ACC112 (cell line): Measurements from ENCODE around the gene MGAT5B.

Experiments
- H2AFZ ChIP-seq: fragments of 200-600 bp; sonication (generic); one replicate; pipeline ENCODE4 v1.6.0; 2017; ENCODE audit warnings: antibody characterized with exemption, low read length; ENCODE audit not compliant: unreplicated experiment
- H3K27ac ChIP-seq: fragments of 200-600 bp; sonication (generic); 2 replicates; pipeline ENCODE4 v1.5.1; 2014; ENCODE audit warnings: low read depth, mild to moderate bottlenecking, antibody characterized with exemption, low read length, moderate library complexity
- H3K27me3 ChIP-seq: fragments of 200-600 bp; sonication (generic); 2 replicates; pipeline ENCODE4 v1.6.1; 2014; ENCODE audit warnings: mild to moderate bottlenecking, antibody characterized with exemption, low read length, moderate library complexity, mixed read lengths; ENCODE audit not compliant: insufficient read depth
- H3K36me3 ChIP-seq: fragments of 200-600 bp; sonication (generic); 2 replicates; pipeline ENCODE4 v1.6.1; 2016; ENCODE audit warnings: mild to moderate bottlenecking, antibody characterized with exemption, low read length, moderate library complexity, mixed read lengths; ENCODE audit not compliant: insufficient read depth
- H3K4me1 ChIP-seq: fragments of 200-600 bp; sonication (generic); one replicate; pipeline ENCODE4 v1.6.1; 2016; ENCODE audit warnings: low read length, mixed read lengths; ENCODE audit not compliant: insufficient read depth, unreplicated experiment, control insufficient read depth
- H3K4me3 ChIP-seq: fragments of 200-600 bp; sonication (generic); 2 replicates; pipeline ENCODE4 v1.5.1; 2014; ENCODE audit warnings: mild to moderate bottlenecking, low read depth, low read length
- H3K79me2 ChIP-seq: fragments of 200-600 bp; sonication (generic); one replicate; pipeline ENCODE4 v1.6.0; 2016; ENCODE audit warnings: low read length; ENCODE audit not compliant: control insufficient read depth, unreplicated experiment, insufficient read depth

Gene MGAT5B, protein sequence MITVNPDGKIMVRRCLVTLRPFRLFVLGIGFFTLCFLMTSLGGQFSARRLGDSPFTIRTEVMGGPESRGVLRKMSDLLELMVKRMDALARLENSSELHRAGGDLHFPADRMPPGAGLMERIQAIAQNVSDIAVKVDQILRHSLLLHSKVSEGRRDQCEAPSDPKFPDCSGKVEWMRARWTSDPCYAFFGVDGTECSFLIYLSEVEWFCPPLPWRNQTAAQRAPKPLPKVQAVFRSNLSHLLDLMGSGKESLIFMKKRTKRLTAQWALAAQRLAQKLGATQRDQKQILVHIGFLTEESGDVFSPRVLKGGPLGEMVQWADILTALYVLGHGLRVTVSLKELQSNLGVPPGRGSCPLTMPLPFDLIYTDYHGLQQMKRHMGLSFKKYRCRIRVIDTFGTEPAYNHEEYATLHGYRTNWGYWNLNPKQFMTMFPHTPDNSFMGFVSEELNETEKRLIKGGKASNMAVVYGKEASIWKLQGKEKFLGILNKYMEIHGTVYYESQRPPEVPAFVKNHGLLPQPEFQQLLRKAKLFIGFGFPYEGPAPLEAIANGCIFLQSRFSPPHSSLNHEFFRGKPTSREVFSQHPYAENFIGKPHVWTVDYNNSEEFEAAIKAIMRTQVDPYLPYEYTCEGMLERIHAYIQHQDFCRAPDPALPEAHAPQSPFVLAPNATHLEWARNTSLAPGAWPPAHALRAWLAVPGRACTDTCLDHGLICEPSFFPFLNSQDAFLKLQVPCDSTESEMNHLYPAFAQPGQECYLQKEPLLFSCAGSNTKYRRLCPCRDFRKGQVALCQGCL

DNA sequence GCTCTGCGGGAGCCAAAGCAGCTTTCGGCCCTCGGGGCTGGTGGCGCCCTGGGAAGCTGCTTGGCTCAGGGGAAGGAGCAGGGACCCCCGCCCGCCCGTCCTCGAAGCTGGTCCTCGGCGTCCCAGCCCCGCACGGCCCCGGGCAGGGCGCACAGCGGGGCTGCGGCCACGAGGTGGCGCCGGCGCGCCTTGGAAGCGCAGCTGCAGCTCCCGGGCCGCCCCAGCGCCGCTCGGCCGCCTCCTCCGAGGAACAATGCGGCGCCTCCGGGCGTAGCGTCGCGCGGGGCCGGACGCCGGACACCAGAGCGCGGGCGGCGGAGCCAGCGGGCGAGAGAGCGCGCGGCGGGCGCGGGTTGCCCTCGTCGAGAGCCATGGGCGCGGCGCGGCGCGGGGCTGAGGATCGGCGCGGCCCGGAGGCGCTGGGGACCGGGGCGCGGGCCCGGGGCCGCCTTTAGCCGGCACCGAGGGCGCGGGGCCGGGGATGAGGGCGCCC lies at the start of gene MGAT5B:
TSS of gene MGAT5B (plus strand) at position 229 of the 493 bp plus-strand sequence. CDS start 626 bp downstream, outside the sequence.
- Histone ChIP-seq H3K36me3 (no peaks in the 10 kb centered on the region), H3K4me1 (peaks cover 27% of the 10 kb centered on the region), H2AFZ (peak within 1 kb of the TSS; percentile 74), H3K27me3 (peaks cover 22% of the 10 kb centered on the region), H3K4me3 (peak within 1 kb of the TSS; percentile 64), H3K27ac (no peak within 1 kb of the TSS), H3K79me2 (no peaks in the 10 kb centered on the region)

DNA sequence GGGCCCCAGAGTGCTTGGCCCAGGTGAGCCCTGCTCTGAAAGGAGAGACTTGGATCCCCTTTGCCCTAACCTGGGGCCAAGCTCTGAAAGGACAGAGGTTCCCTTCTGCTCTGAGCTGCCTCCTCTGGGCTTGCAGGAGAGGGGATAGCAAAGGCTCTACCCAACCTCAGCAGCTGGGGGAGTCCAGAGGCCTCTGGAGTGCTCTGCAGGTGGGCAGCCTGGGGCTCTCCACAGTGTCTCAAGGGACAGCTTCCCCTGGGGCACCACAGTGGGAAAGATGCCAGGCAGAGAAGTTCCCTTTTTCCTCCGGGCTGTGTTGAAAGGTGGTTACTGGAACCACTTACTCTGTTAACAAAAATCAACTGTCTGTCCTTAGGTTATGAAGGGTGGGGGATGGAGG lies 48.2 kb upstream of the MGAT5B start:
- Histone ChIP-seq H3K79me2 (no peaks in the 10 kb centered on the region), H2AFZ (no peak overlapping the region), H3K4me1 (no peaks in the 10 kb centered on the region), H3K27ac (no peak overlapping the region), H3K4me3 (no peak overlapping the region), H3K36me3 (no peaks in the 10 kb centered on the region), H3K27me3 (peaks cover 17% of the 10 kb centered on the region)

DNA sequence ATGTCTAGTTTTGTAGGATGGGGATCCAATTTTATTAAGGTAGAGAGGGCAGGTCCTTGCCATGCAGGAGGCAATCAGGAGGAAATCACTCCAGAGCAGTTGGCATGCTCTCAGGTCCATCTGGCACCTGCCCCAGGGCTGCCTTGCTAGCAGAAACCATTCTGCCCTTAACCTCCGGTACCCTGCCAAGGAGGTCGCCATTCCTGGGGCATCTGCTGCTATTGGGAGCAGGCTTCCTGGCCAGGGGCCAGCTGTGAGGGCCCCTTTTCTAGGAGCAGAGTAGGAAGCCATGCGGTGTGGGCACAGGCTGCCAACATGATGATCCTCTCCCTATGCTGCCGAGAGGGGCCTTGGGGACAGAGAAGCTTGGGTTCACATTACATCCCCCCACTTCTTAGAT lies 47.6 kb upstream of the MGAT5B start:
- Histone ChIP-seq H2AFZ (no peak overlapping the region), H3K27ac (no peak overlapping the region), H3K79me2 (no peaks in the 10 kb centered on the region), H3K4me1 (no peaks in the 10 kb centered on the region), H3K4me3 (no peak overlapping the region), H3K36me3 (no peaks in the 10 kb centered on the region), H3K27me3 (peaks cover 17% of the 10 kb centered on the region)

DNA sequence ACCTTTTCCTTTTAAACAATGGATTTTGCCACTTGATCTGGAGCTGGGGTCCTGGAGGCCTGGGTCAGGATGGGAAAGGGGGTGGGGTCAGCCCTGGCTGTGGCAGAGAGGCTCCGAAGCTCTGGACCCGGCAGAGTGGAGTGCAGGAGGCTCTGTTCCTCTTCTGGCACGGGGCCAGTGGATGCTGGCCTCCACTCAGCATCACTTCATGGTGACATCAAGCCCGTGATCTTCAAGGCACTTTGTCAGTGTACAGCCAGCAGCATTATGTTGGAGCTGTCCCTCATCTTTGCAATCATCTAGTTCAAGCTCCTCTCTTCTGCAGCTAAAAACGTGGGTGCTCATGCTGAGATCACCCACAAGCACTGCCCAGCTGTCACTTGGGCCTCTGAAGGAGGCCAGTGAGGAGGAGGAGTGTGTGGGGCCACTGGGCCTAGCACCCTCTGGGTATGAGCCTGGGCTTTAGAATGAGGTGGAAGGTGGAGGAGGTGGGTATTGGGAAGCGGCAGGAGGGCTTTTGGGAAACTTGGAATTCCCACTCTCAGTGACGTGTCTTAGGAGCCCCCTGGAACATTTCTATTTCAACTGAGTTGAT lies 45.9 kb upstream of the MGAT5B start:
- Histone ChIP-seq H3K4me3 (no peak overlapping the region), H2AFZ (no peak overlapping the region), H3K4me1 (no peaks in the 10 kb centered on the region), H3K27ac (no peak overlapping the region), H3K27me3 (peaks cover 17% of the 10 kb centered on the region), H3K79me2 (no peaks in the 10 kb centered on the region), H3K36me3 (no peaks in the 10 kb centered on the region)

DNA sequence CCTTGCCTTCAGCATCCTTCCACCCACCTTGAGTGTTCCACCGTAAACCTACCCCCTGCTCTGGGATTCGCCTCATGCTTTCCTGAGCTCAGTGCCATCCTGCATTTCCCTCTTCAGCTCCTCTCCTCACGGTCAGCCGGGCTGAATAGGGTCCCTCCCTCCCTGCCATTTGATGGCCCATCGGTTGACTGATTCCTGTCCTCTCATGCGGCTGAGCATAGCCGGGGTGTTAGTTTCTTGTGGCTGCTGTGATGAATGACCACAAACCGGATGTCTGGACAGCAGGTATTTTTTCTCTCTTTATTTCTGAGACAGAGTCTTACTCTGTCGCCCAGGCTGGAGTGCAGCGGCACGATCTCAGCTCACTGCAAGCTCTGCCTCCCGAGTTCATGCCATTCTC lies 44.1 kb upstream of the MGAT5B start:
- no peaks in the 10 kb centered on the region for H3K36me3 ChIP-seq
- no peak overlapping the region for H3K27ac ChIP-seq
- H3K27me3 ChIP-seq: peaks cover 11% of the 10 kb centered on the region
- no peaks in the 10 kb centered on the region for H3K4me1 ChIP-seq
- no peak overlapping the region for H2AFZ ChIP-seq
- no peak overlapping the region for H3K4me3 ChIP-seq
- no peaks in the 10 kb centered on the region for H3K79me2 ChIP-seq

DNA sequence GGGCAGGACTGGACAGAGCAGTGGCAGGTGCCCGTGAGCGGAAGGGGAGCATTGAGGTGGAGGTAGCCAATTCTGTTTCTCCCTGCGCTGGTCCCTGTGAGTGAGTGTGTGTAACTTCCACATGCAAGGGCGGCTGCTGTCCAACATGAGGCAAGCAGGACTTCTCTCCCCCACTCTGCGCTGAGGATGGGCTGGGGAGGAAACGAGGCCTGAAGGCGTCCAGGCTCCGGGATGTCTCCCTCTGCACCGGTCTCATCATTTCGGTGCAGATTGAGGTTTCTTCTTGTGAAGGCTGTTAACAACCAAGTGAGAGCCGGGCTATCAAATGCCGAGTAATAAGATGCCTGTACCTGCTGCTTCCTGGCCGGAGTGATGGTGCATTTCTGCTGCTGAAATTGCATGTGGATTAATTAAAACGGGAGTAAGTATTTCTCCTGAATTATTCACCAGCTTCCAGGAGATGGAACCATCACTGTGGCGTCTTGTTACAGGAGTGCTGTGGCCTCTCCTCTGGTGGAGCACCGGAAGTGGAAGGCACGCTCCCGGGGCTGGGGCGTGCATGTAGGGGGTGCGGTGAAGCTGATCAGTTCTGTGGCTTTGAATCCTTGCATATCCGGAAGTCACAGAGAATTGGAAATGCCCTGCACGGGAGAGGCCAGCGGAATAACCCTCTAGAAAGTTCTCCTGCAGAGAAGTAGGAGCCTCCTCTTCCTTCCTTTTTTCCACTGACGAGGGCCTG lies 41.7 kb upstream of the MGAT5B start:
- no peaks in the 10 kb centered on the region for H3K4me1 ChIP-seq

DNA sequence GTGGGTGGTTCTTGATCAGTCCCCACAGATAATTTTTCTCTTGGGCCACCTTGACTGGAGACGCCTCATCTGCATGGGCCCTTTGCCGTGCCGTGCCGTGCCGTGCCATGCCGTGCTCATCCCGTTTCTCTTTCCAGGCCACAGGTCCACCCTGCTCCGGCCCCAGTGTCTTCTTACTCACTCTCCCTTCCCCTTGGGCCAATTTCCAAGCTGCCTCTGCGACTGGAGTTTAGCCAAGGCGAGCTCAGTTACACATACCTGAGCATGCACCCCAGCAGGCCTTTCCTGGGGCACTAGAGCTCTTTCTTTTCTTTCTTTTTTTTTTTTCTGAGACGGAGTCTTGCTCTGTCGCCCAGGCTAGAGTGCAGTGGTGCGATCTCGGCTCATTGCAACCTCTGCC lies 40.5 kb upstream of the MGAT5B start:
- H3K36me3 ChIP-seq: no peaks in the 10 kb centered on the region
- H3K4me3 ChIP-seq: no peak overlapping the region
- H3K27me3 ChIP-seq: peaks cover 5% of the 10 kb centered on the region
- no peaks in the 10 kb centered on the region for H3K79me2 ChIP-seq
- no peak overlapping the region for H2AFZ ChIP-seq
- H3K4me1 ChIP-seq: no peaks in the 10 kb centered on the region
- H3K27ac ChIP-seq: no peak overlapping the region

More for the DNA sequence above, 41.7 kb upstream of the MGAT5B start:
- Histone ChIP-seq H3K27ac (no peak overlapping the region), H3K27me3 (peaks cover 5% of the 10 kb centered on the region), H2AFZ (no peak overlapping the region), H3K79me2 (no peaks in the 10 kb centered on the region), H3K36me3 (no peaks in the 10 kb centered on the region), H3K4me3 (no peak overlapping the region)

DNA sequence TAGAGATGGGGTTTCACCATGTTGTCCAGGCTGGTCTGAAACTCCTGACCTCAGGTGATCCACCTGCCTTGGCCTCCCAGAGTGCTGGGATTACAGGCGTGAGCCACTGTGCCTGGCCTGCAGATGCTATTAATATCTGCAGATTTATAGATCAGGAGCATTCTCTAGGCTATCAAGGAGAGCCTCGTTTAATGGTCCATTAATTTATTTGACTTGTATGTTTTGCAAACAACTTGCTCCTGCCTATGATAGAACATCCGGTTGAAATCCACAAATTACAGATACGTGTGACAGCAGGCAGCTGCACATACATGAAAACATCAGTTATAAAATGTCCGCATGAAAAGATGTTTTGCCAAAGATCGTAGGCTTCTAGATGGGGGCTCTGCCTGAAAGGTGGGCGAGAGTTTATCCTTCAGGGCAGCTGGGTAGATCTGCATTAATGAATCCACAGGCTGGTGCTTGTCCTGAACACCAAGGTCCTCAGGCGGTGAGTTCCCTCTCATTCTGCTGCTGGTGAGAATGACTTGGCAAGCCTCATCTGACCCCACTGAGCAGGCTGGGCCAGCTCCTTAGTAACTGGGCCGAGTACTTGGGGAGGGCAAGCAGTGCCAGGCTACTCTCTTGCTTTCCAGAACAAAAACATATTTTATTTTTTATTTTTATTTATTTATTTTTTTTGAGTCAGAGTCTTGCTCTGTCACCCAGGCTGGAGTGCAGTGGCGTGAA lies 37.1 kb upstream of the MGAT5B start:
- H3K36me3 ChIP-seq: no peaks in the 10 kb centered on the region
- no peaks in the 10 kb centered on the region for H3K4me1 ChIP-seq
- no peak overlapping the region for H2AFZ ChIP-seq
- no peaks in the 10 kb centered on the region for H3K79me2 ChIP-seq
- no peak overlapping the region for H3K4me3 ChIP-seq
- peaks cover 26% of the 10 kb centered on the region for H3K27me3 ChIP-seq
- H3K27ac ChIP-seq: no peak overlapping the region

DNA sequence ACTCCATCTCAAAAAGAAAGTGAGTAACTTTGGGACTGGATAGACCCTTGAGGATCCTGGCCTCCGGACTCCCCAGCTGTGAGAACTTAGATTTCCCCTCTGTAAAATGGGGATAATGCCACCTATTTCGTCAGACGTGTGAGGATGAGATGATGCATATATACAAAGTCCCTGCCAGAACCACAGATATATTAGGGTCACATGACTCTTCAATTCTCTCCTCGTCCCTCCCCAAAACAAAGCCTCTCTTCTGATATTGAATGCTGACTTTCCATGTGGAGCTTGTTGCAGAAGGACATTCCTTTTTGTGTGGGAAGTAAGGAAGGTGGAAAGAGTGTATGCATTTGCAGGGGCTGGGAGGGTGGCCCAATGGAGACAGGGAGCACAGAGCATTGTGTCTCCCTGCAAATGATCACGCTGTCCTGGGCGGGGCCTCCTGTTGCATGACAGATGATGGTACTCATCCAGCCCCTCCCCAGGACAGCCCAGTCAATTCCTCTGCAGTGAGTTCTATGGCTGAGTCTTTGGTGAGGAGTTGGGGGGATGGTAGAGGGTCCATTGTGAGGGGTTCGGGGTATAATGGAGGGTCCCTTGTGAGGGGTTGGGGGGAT lies 35.1 kb upstream of the MGAT5B start:
- Histone ChIP-seq H3K4me3 (no peak overlapping the region), H3K27me3 (peaks cover 26% of the 10 kb centered on the region), H3K27ac (no peak overlapping the region)

More for the DNA sequence above, 35.1 kb upstream of the MGAT5B start:
- H3K36me3 ChIP-seq: no peaks in the 10 kb centered on the region
- H3K79me2 ChIP-seq: no peaks in the 10 kb centered on the region
- no peaks in the 10 kb centered on the region for H3K4me1 ChIP-seq
- H2AFZ ChIP-seq: no peak overlapping the region
